RWPE2 (cell line): ENCODE measurements around the gene PLPP1.

Experiments used
- ATAC-seq: fragments of 200-7000 bp; cut with Tn5 transposase; 3 replicates; pipeline ENCODE4 v1.9.1; 2021; ENCODE audit warnings: low read depth
- DNase-seq: peaks from one replicate; pipeline ENCODE4 v3.0.0-alpha.2; 2020; ENCODE audit warnings: low spot score
- H3K27ac ChIP-seq: fragments of 450-650 bp; 2 replicates; pipeline ENCODE4 v1.5.1; 2017; ENCODE audit warnings: mild to moderate bottlenecking; ENCODE audit not compliant: poor library complexity, severe bottlenecking
- H3K27me3 ChIP-seq: fragments of 250-450 bp; sonication (Bioruptor Pico); 2 replicates; pipeline ENCODE4 v1.5.1; 2021; ENCODE audit warnings: mild to moderate bottlenecking, moderate library complexity; ENCODE audit not compliant: insufficient read depth, poor library complexity, severe bottlenecking
- H3K36me3 ChIP-seq: fragments of 250-450 bp; sonication (Bioruptor Pico); 2 replicates; pipeline ENCODE4 v1.5.1; 2020; ENCODE audit warnings: low read depth, mild to moderate bottlenecking, moderate library complexity
- H3K4me1 ChIP-seq: fragments of 250-450 bp; sonication (Bioruptor Pico); 2 replicates; pipeline ENCODE4 v1.5.1; 2021; ENCODE audit warnings: mild to moderate bottlenecking, moderate library complexity; ENCODE audit not compliant: insufficient read depth, poor library complexity, severe bottlenecking
- H3K4me3 ChIP-seq: fragments of 250-450 bp; sonication (Bioruptor Pico); 2 replicates; pipeline ENCODE4 v1.5.1; 2021; ENCODE audit warnings: mild to moderate bottlenecking, moderate library complexity; ENCODE audit not compliant: severe bottlenecking
- H3K9me3 ChIP-seq: fragments of 250-450 bp; sonication (Bioruptor Pico); 2 replicates; pipeline ENCODE4 v1.5.1; 2021; ENCODE audit warnings: mild to moderate bottlenecking, moderate library complexity; ENCODE audit not compliant: severe bottlenecking
- TF ChIP-seq, protein P1 (sequence below): fragments of 450-650 bp; IDR thresholded peaks from one replicate; pipeline ENCODE4 v1.5.1; 2017; ENCODE audit warnings: mild to moderate bottlenecking, moderate library complexity; ENCODE audit not compliant: poor library complexity, severe bottlenecking

PLPP1 gene

DNA sequence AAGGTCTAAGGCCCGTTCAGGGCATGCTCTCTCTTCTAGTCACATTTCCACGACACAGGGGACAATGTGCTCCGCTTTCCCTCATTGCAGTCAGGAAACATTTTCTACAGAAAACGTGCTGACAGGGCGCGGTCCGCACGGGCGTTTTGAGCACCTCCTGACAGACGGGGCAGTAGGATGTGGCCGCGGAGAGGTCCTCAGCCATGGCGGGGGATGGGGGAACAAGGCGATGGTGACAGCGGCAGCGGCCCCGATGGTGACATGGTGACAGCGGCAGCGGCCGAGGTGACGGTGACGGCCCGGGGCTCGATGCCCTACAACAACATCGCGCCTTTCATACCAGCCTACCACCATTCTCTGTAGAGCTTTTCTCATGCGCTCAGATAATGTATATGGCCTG, 4.1 kb downstream of the PLPP1 start:
- ATAC-seq (no peak), DNase-seq (no peak)
- Histone ChIP-seq H3K9me3 (no peaks in the 10 kb centered on the region), H3K4me1 (peaks cover 2% of the 10 kb centered on the region), H3K27ac (no peak overlapping the region), H3K4me3 (no peak overlapping the region), H3K36me3 (no peaks in the 10 kb centered on the region), H3K27me3 (no peaks in the 10 kb centered on the region)
- TF ChIP-seq, protein P1, sequence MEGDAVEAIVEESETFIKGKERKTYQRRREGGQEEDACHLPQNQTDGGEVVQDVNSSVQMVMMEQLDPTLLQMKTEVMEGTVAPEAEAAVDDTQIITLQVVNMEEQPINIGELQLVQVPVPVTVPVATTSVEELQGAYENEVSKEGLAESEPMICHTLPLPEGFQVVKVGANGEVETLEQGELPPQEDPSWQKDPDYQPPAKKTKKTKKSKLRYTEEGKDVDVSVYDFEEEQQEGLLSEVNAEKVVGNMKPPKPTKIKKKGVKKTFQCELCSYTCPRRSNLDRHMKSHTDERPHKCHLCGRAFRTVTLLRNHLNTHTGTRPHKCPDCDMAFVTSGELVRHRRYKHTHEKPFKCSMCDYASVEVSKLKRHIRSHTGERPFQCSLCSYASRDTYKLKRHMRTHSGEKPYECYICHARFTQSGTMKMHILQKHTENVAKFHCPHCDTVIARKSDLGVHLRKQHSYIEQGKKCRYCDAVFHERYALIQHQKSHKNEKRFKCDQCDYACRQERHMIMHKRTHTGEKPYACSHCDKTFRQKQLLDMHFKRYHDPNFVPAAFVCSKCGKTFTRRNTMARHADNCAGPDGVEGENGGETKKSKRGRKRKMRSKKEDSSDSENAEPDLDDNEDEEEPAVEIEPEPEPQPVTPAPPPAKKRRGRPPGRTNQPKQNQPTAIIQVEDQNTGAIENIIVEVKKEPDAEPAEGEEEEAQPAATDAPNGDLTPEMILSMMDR: no peak

DNA sequence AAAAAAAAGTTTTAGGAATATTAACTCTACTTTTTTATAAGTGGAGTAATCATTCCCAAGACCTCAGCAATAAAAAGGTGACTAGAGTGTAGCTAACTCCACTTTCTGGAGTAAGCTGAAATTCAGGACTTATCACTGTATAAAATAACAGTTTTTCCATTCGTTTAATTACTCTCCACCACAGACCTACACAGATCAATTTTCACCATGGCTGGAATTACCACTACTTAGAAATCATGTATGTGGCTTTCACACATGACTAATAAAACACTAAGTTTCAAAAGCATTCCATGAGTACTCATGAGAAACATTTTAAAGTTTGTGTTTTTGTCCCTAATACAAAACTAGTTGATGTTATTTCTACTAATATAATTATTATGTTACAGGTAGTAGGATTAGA, 9.9 kb downstream of the PLPP1 start:
- DNase-seq: no peak
- ATAC-seq: no peak
- TF ChIP-seq, protein P1: no peak
- Histone ChIP-seq H3K36me3 (no peaks in the 10 kb centered on the region), H3K9me3 (no peaks in the 10 kb centered on the region), H3K27ac (no peak overlapping the region), H3K4me1 (no peaks in the 10 kb centered on the region), H3K4me3 (no peak overlapping the region), H3K27me3 (no peaks in the 10 kb centered on the region)

DNA sequence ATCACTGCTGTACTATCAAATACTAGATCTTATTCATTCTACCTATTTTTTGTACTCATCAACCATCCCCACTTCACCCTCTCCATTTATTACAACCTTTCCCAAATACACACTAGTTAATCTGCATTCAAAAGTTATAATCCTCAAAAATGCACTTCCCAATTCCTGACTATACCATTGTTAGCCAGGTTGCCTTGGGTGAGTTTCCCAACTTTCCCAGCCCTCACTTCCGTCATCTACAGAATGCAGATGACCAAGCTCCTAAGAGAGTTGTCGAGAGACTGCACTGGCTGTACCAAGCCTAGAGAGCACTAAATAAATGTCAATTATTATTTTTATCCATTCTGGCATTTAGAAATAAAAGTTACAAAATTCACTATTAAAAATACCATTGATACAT, 11.5 kb downstream of the PLPP1 start:
- ATAC-seq (no peak), DNase-seq (no peak)
- H3K27me3 ChIP-seq: no peaks in the 10 kb centered on the region
- H3K27ac ChIP-seq: no peak overlapping the region
- no peak overlapping the region for H3K4me3 ChIP-seq
- H3K4me1 ChIP-seq: no peaks in the 10 kb centered on the region
- TF ChIP-seq, protein P1: no peak
- no peaks in the 10 kb centered on the region for H3K36me3 ChIP-seq
- H3K9me3 ChIP-seq: no peaks in the 10 kb centered on the region

DNA sequence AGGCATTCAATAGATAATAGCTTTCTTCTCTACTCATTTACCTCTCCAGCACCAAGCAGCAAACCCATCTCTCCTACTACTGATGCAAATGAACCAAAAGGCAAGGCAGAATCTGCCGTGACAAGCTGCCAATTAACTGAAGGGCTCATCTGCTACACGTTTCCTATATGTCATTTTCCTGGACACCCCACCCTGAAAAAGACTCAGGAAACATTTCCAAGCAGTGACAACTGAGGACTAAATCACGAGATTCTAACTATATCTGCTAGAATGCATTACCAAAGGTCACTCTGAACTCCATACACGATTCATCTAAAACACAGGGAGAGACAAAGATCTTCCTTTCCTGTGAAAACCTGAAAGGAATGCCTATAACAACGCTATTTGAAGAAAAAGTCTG, 12.9 kb downstream of the PLPP1 start:
- H3K27me3 ChIP-seq: no peaks in the 10 kb centered on the region
- no peaks in the 10 kb centered on the region for H3K4me1 ChIP-seq
- H3K4me3 ChIP-seq: no peak overlapping the region
- no peak for ATAC-seq
- TF ChIP-seq, protein P1: no peak
- no peak overlapping the region for H3K27ac ChIP-seq
- no peaks in the 10 kb centered on the region for H3K9me3 ChIP-seq
- no peaks in the 10 kb centered on the region for H3K36me3 ChIP-seq
- DNase-seq: no peak

DNA sequence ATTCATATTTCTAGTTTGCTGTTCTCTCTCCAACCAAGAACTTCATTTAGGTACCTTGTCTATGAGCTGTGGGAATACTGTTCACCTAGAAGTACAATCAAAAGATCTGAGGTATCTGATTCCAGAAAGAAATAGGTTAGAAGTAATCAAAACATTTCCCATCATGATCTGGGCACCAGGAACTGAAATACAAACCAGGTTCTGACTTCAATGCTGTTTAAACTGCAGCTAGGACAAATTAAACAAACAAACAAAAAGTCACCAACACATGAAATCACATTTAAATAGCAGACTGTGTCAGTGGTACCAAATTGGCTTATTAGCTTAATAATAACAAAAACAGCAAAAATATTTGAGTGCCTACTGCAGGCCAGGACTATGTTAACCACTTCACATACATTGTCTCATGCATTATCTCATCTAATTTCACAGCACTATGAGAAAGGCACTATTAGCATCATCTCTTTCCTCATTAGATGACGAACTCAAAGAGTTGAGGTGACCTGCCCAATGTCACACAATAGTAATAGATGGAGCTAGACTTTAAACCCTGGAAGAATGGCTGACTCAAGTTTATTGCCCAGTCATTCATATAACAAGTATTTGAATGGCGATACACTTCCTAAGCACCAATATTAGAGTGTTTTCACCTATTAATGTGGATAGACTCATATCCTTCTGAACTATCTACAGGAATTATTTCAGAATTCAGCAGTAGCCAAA, 14.5 kb downstream of the PLPP1 start:
- Histone ChIP-seq H3K27ac (no peak overlapping the region), H3K9me3 (no peaks in the 10 kb centered on the region), H3K36me3 (no peaks in the 10 kb centered on the region), H3K4me1 (no peaks in the 10 kb centered on the region), H3K27me3 (no peaks in the 10 kb centered on the region), H3K4me3 (no peak overlapping the region)
- DNase-seq (no peak), ATAC-seq (no peak)
- TF ChIP-seq, protein P1: no peak
